BLaER1 treated with 17β-estradiol and CSF1 and Interleukin-3, amounts not matched to agents 10 nM and 100 nM (cell line): Measurements from ENCODE around the gene ZNF610.

Source experiments
- H3K27ac ChIP-seq, 11 experiments: shearing (Covaris generic); formaldehyde crosslinking; 2 replicates each; pipeline ENCODE4 v1.8.1; 2022
- H3K27me3 ChIP-seq, 11 experiments: shearing (Covaris generic); formaldehyde crosslinking; 2 replicates each; pipeline ENCODE4 v1.8.1; 2022
- H3K36me3 ChIP-seq, 11 experiments: shearing (Covaris generic); formaldehyde crosslinking; 2 replicates each; pipeline ENCODE4 v1.8.1; 2022
- H3K4me1 ChIP-seq, 10 experiments: shearing (Covaris generic); formaldehyde crosslinking; 2 replicates each; pipeline ENCODE4 v1.8.1; 2022
- H3K4me2 ChIP-seq, 11 experiments: shearing (Covaris generic); formaldehyde crosslinking; 2 replicates each; pipeline ENCODE4 v1.8.1; 2022
- H3K4me3 ChIP-seq, 10 experiments: shearing (Covaris generic); formaldehyde crosslinking; 2 replicates each; pipeline ENCODE4 v1.8.1; 2022
- H3K9ac ChIP-seq, 11 experiments: shearing (Covaris generic); formaldehyde crosslinking; 2 replicates each; pipeline ENCODE4 v1.8.1; 2022
- H3K9me3 ChIP-seq, 11 experiments: shearing (Covaris generic); formaldehyde crosslinking; replicated peaks in 1 of 11; 2 replicates each; pipeline ENCODE4 v1.8.1; 2022
- H4K20me1 ChIP-seq, 11 experiments: shearing (Covaris generic); formaldehyde crosslinking; 2 replicates each; pipeline ENCODE4 v1.8.1; 2022
- Cebpa-rat ChIP-seq, 11 experiments: shearing (Covaris generic); IDR thresholded peaks; 2 replicates each; pipeline ENCODE4 v1.8.1; 2022

ZNF610 gene

DNA sequence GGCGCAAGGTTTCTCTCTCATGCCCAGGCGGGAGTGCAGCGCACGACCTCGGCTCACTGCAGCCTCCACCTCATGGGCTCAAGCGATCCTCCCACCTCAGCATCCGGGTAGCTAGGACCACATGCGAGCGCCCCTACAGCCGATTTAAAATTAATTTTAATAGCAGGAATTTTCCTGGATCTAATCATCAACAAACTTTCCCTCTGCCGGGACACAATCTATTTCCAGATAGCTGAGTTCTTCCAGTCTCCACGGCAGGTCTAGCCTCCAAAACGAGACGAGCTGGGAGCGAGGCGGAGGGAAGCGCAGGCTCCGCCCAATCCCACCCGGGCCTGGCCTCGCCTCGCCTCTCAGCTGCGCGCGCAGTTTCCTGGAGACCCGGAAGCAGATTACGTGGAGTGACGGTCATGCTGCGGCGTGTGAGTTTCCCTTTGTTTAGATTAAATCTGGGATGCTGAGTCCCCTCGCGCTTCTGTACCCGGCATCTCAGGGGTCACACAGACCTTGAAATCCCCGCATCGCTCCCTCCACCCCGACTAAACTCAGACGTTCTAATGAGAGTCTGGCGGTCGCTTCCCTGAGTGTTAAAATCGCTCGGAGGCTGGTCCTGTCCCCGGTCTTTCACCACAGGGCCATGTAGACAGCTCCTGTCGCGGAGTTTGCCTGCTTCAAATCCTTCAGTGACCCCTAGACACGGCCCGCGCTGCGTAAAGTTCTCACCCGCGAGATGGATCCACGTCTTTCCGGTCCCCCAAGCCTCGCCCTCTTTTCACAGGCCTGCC is 33.7 kb downstream of the ZNF610 start, which contains the start of gene ZNF880:
Gene ZNF880 (plus strand): TSS at position 365 of the 782 bp plus-strand sequence. CDS start 43 bp downstream, at position 408.
- Histone ChIP-seq H3K36me3 (peaks cover 53 to 84% (median 77%) of the 10 kb centered on the region in 11 experiments), H3K4me3 (peak within 1 kb of the TSS; percentile 68 to 88 (median 76))
- no peak for TF ChIP-seq Cebpa-rat (IDR thresholded peaks at IDR 0.05)

DNA sequence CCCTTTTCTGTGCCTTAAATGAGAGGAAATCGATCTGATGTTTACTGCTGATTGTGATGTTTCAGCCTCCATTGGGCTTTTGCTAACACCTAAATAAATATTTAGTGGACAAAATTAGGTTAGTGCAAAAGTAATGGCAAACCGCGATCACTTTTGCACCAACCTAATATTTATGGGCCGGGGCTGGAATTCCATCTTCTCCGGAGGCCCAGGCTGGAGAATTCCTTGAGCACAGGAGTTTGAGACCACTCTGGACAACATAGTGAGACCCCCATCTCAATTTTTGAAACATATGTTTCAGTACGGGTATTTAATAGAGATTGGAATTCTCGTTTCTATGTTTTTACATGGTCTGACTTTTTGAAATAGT is 34.3 kb downstream of the ZNF610 start:
- peak overlapping the region; percentile 92 to 99 (median 98) for H3K27ac ChIP-seq
- peaks cover 84 to 99% (median 92%) of the 10 kb centered on the region in 11 experiments for H3K9me3 ChIP-seq
- peak overlapping the region; percentile 88 to 99 (median 95) for H3K9ac ChIP-seq
- TF ChIP-seq Cebpa-rat (IDR thresholded peaks at IDR 0.05): no peak
- peak overlapping the region; percentile 68 to 88 (median 76) for H3K4me3 ChIP-seq
- no peaks in the 10 kb centered on the region for H3K27me3 ChIP-seq
- H3K36me3 ChIP-seq: peaks cover 53 to 84% (median 77%) of the 10 kb centered on the region in 11 experiments
- H3K4me2 ChIP-seq: peak overlapping the region; percentile 70 to 91 (median 85)
- H3K4me1 ChIP-seq: peaks cover 0 to 13% (median 9%) of the 10 kb centered on the region in 10 experiments; a peak in 13 of 20 replicates
- no peaks in the 10 kb centered on the region for H4K20me1 ChIP-seq

More for the DNA sequence above, 33.7 kb downstream of the ZNF610 start, which contains the start of gene ZNF880:
- Histone ChIP-seq H3K9ac (peak within 1 kb of the TSS; percentile 88 to 99 (median 95)), H3K27ac (peak within 1 kb of the TSS; percentile 92 to 99 (median 98)), H3K4me2 (peak within 1 kb of the TSS; percentile 70 to 91 (median 85)), H3K9me3 (peaks cover 84 to 99% (median 92%) of the 10 kb centered on the region in 11 experiments), H3K4me1 (peaks cover 0 to 13% (median 9%) of the 10 kb centered on the region in 10 experiments; a peak in 13 of 20 replicates), H4K20me1 (no peaks in the 10 kb centered on the region), H3K27me3 (no peaks in the 10 kb centered on the region)

DNA sequence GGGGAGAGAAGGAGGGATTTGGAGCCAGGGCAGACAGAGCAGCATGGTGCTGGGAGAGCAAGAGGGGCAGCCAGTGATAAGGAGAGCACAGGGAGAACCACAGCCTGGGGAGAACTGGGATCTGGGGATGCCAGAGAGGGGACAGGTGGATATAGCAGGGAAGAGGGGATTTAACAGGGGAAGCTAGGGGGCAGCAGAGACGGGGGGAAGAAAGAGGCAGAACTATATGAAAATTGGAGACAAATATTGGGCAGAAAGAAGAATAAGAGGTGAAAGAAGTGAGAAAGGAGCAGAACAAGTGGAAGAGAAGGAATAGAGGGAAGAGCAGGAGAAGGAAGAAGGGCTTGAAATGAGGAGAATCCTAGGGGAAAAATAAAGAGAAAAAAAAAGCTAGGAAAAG is 55.1 kb downstream of the ZNF610 start:
- H3K4me1 ChIP-seq: peaks cover 0 to 1% (median 0%) of the 10 kb centered on the region in 10 experiments; a peak in 6 of 20 replicates
- H3K4me2 ChIP-seq: no peak overlapping the region
- TF ChIP-seq Cebpa-rat (IDR thresholded peaks at IDR 0.05): no peak
- H3K27ac ChIP-seq: no peak overlapping the region
- H3K4me3 ChIP-seq: no peak overlapping the region
- no peaks in the 10 kb centered on the region for H3K27me3 ChIP-seq
- peaks cover 82 to 100% (median 98%) of the 10 kb centered on the region in 11 experiments for H3K9me3 ChIP-seq
- H3K9ac ChIP-seq: no peak overlapping the region
- H4K20me1 ChIP-seq: no peaks in the 10 kb centered on the region
- peaks cover 77 to 99% (median 89%) of the 10 kb centered on the region in 11 experiments for H3K36me3 ChIP-seq

DNA sequence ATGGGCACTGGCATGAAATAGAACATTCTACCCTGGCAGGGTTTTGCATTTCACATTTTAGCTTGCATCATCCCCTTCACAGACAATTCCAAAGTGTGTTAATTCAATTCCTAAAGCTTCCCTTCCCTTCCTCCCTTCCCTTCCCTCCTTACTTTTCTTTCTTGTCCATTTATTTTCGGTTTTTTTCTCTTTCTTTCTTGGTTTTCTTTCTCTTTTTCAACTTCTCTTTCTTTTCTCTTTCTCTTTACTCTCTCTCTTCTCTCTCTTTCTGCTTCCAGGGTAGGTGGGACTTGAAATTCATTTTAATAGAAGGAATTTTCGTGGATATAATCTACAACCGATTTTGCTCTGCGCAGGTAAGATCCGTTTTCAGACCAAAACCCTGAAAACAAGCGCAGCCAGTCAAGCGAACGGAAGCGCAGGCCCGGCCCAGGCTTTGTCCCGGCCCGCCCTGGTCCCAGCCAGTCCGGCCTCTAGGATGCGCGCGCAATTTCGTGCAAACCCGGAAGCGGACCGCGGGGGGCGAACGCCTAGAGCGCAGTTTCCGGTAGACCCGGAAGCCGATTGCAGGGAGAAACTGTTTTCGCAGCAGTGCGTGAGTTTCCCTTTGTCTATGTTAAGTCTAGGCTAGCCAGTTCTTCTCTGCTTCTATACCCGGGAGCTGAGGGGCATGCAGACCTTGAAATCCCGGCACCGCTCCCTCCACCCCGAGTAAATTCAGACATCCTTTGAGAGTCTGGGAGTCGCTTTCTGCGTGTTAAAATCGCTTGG is 61.5 kb downstream of the ZNF610 start, which contains the start of gene ZNF528:
Gene ZNF528 (plus strand): TSS at position 540 of the 771 bp plus-strand sequence. CDS start 4,165 bp downstream, outside the sequence.
- Histone ChIP-seq H3K9me3 (peaks cover 68 to 100% (median 95%) of the 10 kb centered on the region in 11 experiments), H3K4me3 (peak within 1 kb of the TSS; percentile 64 to 80 (median 70)), H3K27ac (peak within 1 kb of the TSS; percentile 81 to 93 (median 90)), H3K9ac (peak within 1 kb of the TSS; percentile 76 to 90 (median 85)), H3K36me3 (peaks cover 70 to 85% (median 77%) of the 10 kb centered on the region in 11 experiments), H3K4me1 (peaks cover 9 to 24% (median 17%) of the 10 kb centered on the region in 10 experiments; a peak in 16 of 20 replicates), H3K4me2 (peak within 1 kb of the TSS; percentile 73 to 95 (median 80)), H3K27me3 (no peaks in the 10 kb centered on the region), H4K20me1 (no peaks in the 10 kb centered on the region)
- no peak for TF ChIP-seq Cebpa-rat (IDR thresholded peaks at IDR 0.05)

DNA sequence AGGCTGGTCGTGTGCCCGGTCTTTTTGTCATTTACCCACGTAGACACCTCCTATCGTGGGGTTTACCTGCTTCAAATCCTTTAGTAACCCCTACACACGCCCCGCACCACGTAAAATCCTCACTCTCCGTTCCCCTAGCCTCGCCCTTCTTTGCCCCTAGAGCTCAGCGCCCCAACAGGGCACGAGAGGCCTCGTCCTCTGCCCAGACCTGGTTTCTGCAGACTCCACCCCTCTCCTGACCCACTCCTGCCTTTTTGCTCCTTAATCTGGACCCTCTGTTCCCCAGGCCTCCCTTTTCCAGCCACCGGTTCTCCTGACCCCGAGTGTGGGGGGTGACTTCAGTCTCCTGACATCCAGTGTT is 62.0 kb downstream of the ZNF610 start:
- Histone ChIP-seq H3K4me3 (peak overlapping the region; percentile 64 to 80 (median 70)), H3K27ac (peak overlapping the region; percentile 81 to 93 (median 90)), H3K27me3 (no peaks in the 10 kb centered on the region), H3K9ac (peak overlapping the region; percentile 76 to 90 (median 85)), H3K9me3 (peaks cover 68 to 100% (median 95%) of the 10 kb centered on the region in 11 experiments), H3K4me1 (peaks cover 9 to 24% (median 17%) of the 10 kb centered on the region in 10 experiments; a peak in 16 of 20 replicates), H3K36me3 (peaks cover 74 to 85% (median 77%) of the 10 kb centered on the region in 11 experiments), H3K4me2 (peak overlapping the region; percentile 73 to 95 (median 80)), H4K20me1 (no peaks in the 10 kb centered on the region)
- TF ChIP-seq Cebpa-rat (IDR thresholded peaks at IDR 0.05): no peak

DNA sequence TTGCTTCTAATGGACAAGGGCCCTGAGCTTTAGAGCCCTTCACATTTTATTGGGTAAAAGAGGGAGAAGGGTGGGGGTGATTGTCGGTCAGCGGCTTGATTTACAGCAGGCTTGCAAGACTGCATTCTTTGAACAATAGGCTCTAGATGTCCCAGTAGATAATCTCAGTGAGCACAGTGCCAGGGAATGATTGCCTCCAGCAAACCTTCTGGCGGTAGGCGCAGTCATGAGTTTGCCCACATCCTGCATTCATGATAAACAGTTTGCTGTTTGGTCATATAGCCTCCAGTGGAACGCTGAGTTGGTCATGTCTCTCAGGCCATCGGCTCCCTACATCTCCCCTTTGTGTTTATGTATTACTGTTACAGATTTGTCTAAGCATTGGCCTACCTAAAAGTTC is 74.2 kb downstream of the ZNF610 start:
- no peak for TF ChIP-seq Cebpa-rat (IDR thresholded peaks at IDR 0.05)
- no peaks in the 10 kb centered on the region for H3K27me3 ChIP-seq
- peak overlapping the region in 2 of 10 experiments; percentile 7 to 40; a peak in 1 of 20 replicates for H3K4me3 ChIP-seq
- no peak overlapping the region for H3K4me2 ChIP-seq
- H3K9me3 ChIP-seq: peaks cover 89 to 99% (median 97%) of the 10 kb centered on the region in 11 experiments
- H4K20me1 ChIP-seq: no peaks in the 10 kb centered on the region
- peaks cover 0 to 7% (median 0%) of the 10 kb centered on the region in 10 experiments; a peak in 3 of 20 replicates for H3K4me1 ChIP-seq
- H3K9ac ChIP-seq: no peak overlapping the region
- H3K36me3 ChIP-seq: peaks cover 100% of the 10 kb centered on the region in 11 experiments
- H3K27ac ChIP-seq: no peak overlapping the region

DNA sequence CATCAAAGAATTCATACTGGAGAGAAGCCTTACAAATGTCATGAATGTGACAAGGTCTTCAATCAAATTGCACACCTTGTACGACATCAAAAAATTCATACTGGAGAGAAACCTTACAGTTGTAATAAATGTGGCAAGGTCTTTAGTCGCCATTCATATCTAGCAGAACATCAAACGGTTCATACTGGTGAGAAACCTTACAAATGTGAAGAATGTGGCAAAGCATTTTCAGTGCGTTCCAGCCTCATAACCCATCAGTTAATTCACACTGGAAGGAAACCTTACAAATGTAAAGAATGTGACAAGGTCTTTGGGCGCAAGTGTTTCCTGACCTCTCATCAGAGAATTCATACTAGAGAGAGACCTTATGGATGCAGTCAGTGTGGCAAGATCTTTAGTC is 79.7 kb downstream of the ZNF610 start:
- Histone ChIP-seq H4K20me1 (no peaks in the 10 kb centered on the region), H3K4me1 (peaks cover 0 to 7% (median 0%) of the 10 kb centered on the region in 10 experiments; a peak in 3 of 20 replicates), H3K36me3 (peaks cover 48 to 66% (median 58%) of the 10 kb centered on the region in 11 experiments), H3K27ac (no peak overlapping the region), H3K27me3 (no peaks in the 10 kb centered on the region), H3K4me3 (no peak overlapping the region), H3K4me2 (no peak overlapping the region), H3K9me3 (peaks cover 92 to 100% (median 100%) of the 10 kb centered on the region in 11 experiments), H3K9ac (no peak overlapping the region)
- TF ChIP-seq Cebpa-rat (IDR thresholded peaks at IDR 0.05): no peak
